Loucy (cell line): ENCODE measurements around the gene SYCP2.

Source experiments
- H2AFZ ChIP-seq: fragments of 200-600 bp; sonication (generic); 2 replicates; pipeline ENCODE4 v1.6.0; 2016; ENCODE audit warnings: antibody characterized with exemption, mild to moderate bottlenecking, low read length, moderate library complexity
- H3F3A ChIP-seq: fragments of 200-600 bp; 2 replicates; pipeline ENCODE4 v1.6.0; 2016; ENCODE audit warnings: antibody characterized with exemption, low read depth, mild to moderate bottlenecking
- H3K27me3 ChIP-seq: fragments of 200-600 bp; sonication (generic); 2 replicates; pipeline ENCODE4 v1.6.1; 2014; ENCODE audit warnings: low read length, mild to moderate bottlenecking; ENCODE audit not compliant: insufficient read depth, poor library complexity, severe bottlenecking
- H3K36me3 ChIP-seq: fragments of 200-600 bp; sonication (generic); 2 replicates; pipeline ENCODE4 v1.6.1; 2016; ENCODE audit warnings: low read length; ENCODE audit not compliant: insufficient read depth
- H3K4me1 ChIP-seq: fragments of 200-600 bp; sonication (generic); 2 replicates; pipeline ENCODE4 v1.5.1; 2014; ENCODE audit warnings: low read length, mild to moderate bottlenecking; ENCODE audit not compliant: insufficient read depth, poor library complexity, severe bottlenecking
- H3K4me2 ChIP-seq: fragments of 200-600 bp; sonication (generic); 2 replicates; pipeline ENCODE4 v1.6.0; 2014; ENCODE audit warnings: antibody characterized with exemption, low read length, low read depth, mild to moderate bottlenecking; ENCODE audit not compliant: poor library complexity, severe bottlenecking
- H3K4me3 ChIP-seq: fragments of 200-600 bp; sonication (generic); 2 replicates; pipeline ENCODE4 v1.5.1; 2014; ENCODE audit warnings: low read length, mild to moderate bottlenecking, mixed read lengths; ENCODE audit not compliant: poor library complexity, severe bottlenecking
- H3K79me2 ChIP-seq: fragments of 200-600 bp; sonication (generic); 2 replicates; pipeline ENCODE4 v1.6.1; 2014; ENCODE audit warnings: low read length; ENCODE audit not compliant: insufficient read depth
- H3K9ac ChIP-seq: fragments of 200-600 bp; sonication (generic); 2 replicates; pipeline ENCODE4 v1.6.0; 2014; ENCODE audit warnings: mild to moderate bottlenecking, low read depth, low read length, moderate library complexity; ENCODE audit not compliant: poor library complexity, severe bottlenecking
- H3K9me2 ChIP-seq: fragments of 200-600 bp; sonication (generic); replicated peaks from 2 replicates; pipeline ENCODE4 v1.6.1; 2016; ENCODE audit warnings: low read depth, low read length, mixed read lengths
- H3K9me3 ChIP-seq: fragments of 200-600 bp; sonication (generic); 2 replicates; pipeline ENCODE4 v1.6.1; 2014; ENCODE audit warnings: mild to moderate bottlenecking, antibody characterized with exemption, low read length, low read depth; ENCODE audit not compliant: insufficient read depth
- H4K20me1 ChIP-seq: fragments of 200-600 bp; sonication (generic); 2 replicates; pipeline ENCODE4 v1.6.0; 2014; ENCODE audit warnings: antibody characterized with exemption, low read length, mild to moderate bottlenecking; ENCODE audit not compliant: insufficient read depth, poor library complexity, severe bottlenecking
- CTCF ChIP-seq: fragments of 200-600 bp; sonication (generic); conservative IDR thresholded peaks from 2 replicates; pipeline ENCODE4 v1.5.1; 2014; ENCODE audit warnings: mild to moderate bottlenecking, antibody characterized with exemption, low read length
- EZH2phosphoT487 ChIP-seq: fragments of 200-600 bp; IDR thresholded peaks from 2 replicates; pipeline ENCODE4 v1.6.1; 2018; ENCODE audit warnings: antibody characterized with exemption, mild to moderate bottlenecking, moderate library complexity, borderline replicate concordance

SYCP2 gene

GRCh38 chr20:59825944-59826759 is 107.3 kb downstream of the SYCP2 start:
- Histone ChIP-seq H4K20me1 (no peaks in the 10 kb centered on the region), H2AFZ (no peak overlapping the region), H3K9me2 (no peaks in the 10 kb centered on the region), H3K4me3 (no peak overlapping the region), H3K27me3 (no peaks in the 10 kb centered on the region), H3K9me3 (no peaks in the 10 kb centered on the region), H3K36me3 (peaks cover 10% of the 10 kb centered on the region; the same call in 1 of the 2 replicates), H3F3A (no peaks in the 10 kb centered on the region), H3K4me1 (no peaks in the 10 kb centered on the region), H3K9ac (no peak overlapping the region), H3K79me2 (no peaks in the 10 kb centered on the region), H3K4me2 (no peak overlapping the region)
- TF ChIP-seq CTCF (no peak), EZH2phosphoT487 (no peak)

DNA sequence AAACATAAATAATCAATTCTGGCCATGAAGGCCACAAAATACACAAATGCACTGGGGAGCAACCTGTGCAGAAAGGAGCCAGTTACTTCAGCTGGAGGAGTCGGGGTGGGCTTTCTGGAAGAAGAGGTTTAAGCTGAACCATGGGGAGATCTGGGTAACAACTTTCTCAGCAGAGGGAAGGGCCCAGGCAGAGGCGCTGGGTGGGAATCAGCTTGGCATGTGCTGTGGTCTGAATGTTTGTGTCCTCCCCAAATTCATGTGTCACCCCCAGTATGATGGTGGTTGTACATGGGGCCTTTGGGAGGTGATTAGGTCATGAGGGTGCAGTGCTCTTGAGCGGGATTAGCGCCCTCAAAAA is 107.9 kb downstream of the SYCP2 start:
- no peaks in the 10 kb centered on the region for H3K9me2 ChIP-seq

DNA sequence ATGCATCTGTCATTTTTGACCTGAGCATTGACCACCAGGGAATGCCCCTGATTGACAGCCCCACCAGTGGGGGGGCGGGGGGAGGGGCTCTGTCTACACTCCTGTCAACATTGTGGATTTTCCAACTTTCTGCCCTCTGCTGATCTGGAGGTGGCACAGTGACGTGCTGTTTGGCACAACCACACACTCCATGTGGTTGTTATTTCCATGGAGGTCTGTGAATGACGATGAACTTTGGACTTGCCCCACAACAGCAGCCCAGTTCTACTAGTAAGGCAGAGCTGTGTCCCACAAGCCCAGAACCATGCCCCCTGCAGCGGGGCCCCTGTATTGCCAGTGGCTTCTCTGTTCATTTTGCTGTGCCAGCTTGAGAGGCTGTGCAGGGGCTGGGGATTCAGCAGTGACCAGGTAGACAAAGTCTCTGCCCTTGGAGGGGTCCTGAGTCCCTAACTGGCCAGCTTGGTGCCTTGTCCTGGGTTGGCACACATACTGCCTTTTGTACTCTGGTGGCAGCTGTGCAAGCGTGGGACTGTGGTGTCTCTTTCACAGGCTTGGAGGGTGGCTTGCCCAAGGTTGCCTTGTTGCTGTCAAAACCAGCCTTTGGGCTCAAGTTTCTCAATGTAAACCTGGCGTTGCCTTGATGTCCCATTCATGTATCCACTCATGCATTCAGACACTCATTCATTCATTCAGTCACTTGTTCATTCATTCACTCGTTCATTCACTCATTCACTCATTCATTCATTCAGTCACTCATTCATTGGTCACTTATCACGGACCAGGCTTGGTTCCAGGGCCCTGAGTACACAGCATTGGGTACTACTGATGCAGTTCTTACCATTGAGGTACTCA is 108.5 kb downstream of the SYCP2 start:
- Histone ChIP-seq H3K9me2 (no peaks in the 10 kb centered on the region), H3K9ac (no peak overlapping the region), H3K4me1 (no peaks in the 10 kb centered on the region), H2AFZ (no peak overlapping the region), H3K27me3 (no peaks in the 10 kb centered on the region), H3K4me3 (no peak overlapping the region), H3F3A (no peaks in the 10 kb centered on the region), H3K9me3 (no peaks in the 10 kb centered on the region), H4K20me1 (no peaks in the 10 kb centered on the region), H3K4me2 (no peak overlapping the region), H3K36me3 (peaks cover 11% of the 10 kb centered on the region; the same call in 1 of the 2 replicates), H3K79me2 (no peaks in the 10 kb centered on the region)
- TF ChIP-seq CTCF, result no peak
- TF ChIP-seq EZH2phosphoT487, result no peak

More for the DNA sequence above, 107.9 kb downstream of the SYCP2 start:
- Histone ChIP-seq H3K9ac (no peak overlapping the region), H2AFZ (no peak overlapping the region), H3K4me3 (no peak overlapping the region), H3K36me3 (peaks cover 11% of the 10 kb centered on the region; the same call in 1 of the 2 replicates), H3K4me1 (no peaks in the 10 kb centered on the region), H4K20me1 (no peaks in the 10 kb centered on the region), H3K4me2 (no peak overlapping the region), H3F3A (no peaks in the 10 kb centered on the region), H3K9me3 (no peaks in the 10 kb centered on the region), H3K79me2 (no peaks in the 10 kb centered on the region), H3K27me3 (no peaks in the 10 kb centered on the region)
- TF ChIP-seq EZH2phosphoT487, result no peak
- no peak for TF ChIP-seq CTCF
